DND-41 (cell line): ENCODE measurements around the gene LIMS1.
"Not testable (repeated sequence)": the region's sequence is repeated elsewhere in the genome, so short reads cannot be mapped to it uniquely, and the experiment has no call there.

Experiments used
- ATAC-seq: fragments of 200-7000 bp; cut with Tn5 transposase; 3 replicates; pipeline ENCODE4 v1.9.1; 2021; ENCODE audit warnings: low read depth; ENCODE audit not compliant: insufficient read depth
- DNase-seq: peaks from one replicate; pipeline ENCODE4 v3.0.0-alpha.2; 2020
- H2AFZ ChIP-seq: 2 replicates; pipeline ENCODE4 v1.6.0; 2012; ENCODE audit warnings: low read depth, low read length
- H3K27ac ChIP-seq: 2 replicates; pipeline ENCODE4 v1.5.1; 2012; ENCODE audit warnings: low read length, inconsistent platforms
- H3K27me3 ChIP-seq: fragments of 200-600 bp; sonication (generic); 2 replicates; pipeline ENCODE4 v1.6.0; 2012; ENCODE audit warnings: low read length, mild to moderate bottlenecking, inconsistent platforms; ENCODE audit not compliant: insufficient read depth, poor library complexity
- H3K36me3 ChIP-seq: 2 replicates; pipeline ENCODE4 v1.5.1; 2012; ENCODE audit warnings: low read length, inconsistent platforms; ENCODE audit not compliant: insufficient read depth
- H3K4me1 ChIP-seq: 2 replicates; pipeline ENCODE4 v1.5.1; 2012; ENCODE audit warnings: mild to moderate bottlenecking, low read length; ENCODE audit not compliant: insufficient read depth
- H3K4me2 ChIP-seq: 2 replicates; pipeline ENCODE4 v1.6.0; 2012; ENCODE audit warnings: mild to moderate bottlenecking, moderate library complexity, low read length, inconsistent platforms; ENCODE audit not compliant: insufficient read depth
- H3K4me3 ChIP-seq, 2 experiments: fragments of 200-600 bp in 1 of 2; shearing (Covaris generic) in 1 of 2; 2 replicates each; pipeline ENCODE4 v1.5.1; 2012 to 2016; ENCODE audit warnings: inconsistent platforms in 2 of 2, low read length in 2 of 2, mild to moderate bottlenecking in 2 of 2, low read depth in 1 of 2, moderate library complexity in 1 of 2
- H3K79me2 ChIP-seq: 2 replicates; pipeline ENCODE4 v1.6.0; 2012; ENCODE audit warnings: low read length, inconsistent platforms; ENCODE audit not compliant: insufficient read depth
- H3K9ac ChIP-seq: 2 replicates; pipeline ENCODE4 v1.6.0; 2012; ENCODE audit warnings: low read depth, mild to moderate bottlenecking, inconsistent platforms, low read length, moderate library complexity
- H3K9me3 ChIP-seq: 2 replicates; pipeline ENCODE4 v1.5.1; 2012; ENCODE audit warnings: low read length, moderate library complexity, mild to moderate bottlenecking, inconsistent platforms; ENCODE audit not compliant: insufficient read depth, severe bottlenecking
- H4K20me1 ChIP-seq: 2 replicates; pipeline ENCODE4 v1.6.0; 2012; ENCODE audit warnings: low read length; ENCODE audit not compliant: insufficient read depth

Gene LIMS1

DNA sequence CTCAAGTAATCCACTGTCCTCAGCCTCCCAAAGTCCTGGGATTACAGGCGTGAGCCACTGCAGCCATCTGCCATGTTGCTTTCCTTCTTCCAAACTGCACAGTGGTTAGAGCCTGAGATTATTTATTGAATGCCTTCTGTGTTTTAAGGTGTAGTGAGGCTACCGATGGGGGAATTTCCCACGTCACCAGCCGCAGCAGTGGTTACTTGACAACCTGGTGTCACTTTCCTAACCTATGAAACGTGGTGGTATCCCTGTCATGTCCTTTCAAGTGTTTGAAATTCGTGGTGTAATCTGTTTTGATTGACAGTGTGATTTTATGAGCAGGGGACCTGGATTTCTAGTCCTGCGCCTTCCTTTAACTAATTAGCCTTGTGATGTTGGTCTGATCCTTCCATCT lies 124.3 kb downstream of the LIMS1 start:
- DNase-seq: not testable (repeated sequence)

GRCh38 chr2:108661493-108661892 lies 127.2 kb downstream of the LIMS1 start:
- H3K27me3 ChIP-seq, ATAC-seq, H3K4me1 ChIP-seq, H2AFZ ChIP-seq, H3K4me3 ChIP-seq, H3K4me2 ChIP-seq, H3K9ac ChIP-seq, H3K9me3 ChIP-seq, H4K20me1 ChIP-seq, H3K27ac ChIP-seq, DNase-seq, H3K79me2 ChIP-seq, H3K36me3 ChIP-seq: not testable (repeated sequence)

More for the DNA sequence above, 124.3 kb downstream of the LIMS1 start:
- not testable (repeated sequence) for H2AFZ ChIP-seq, H3K36me3 ChIP-seq, H3K27me3 ChIP-seq, H3K79me2 ChIP-seq, ATAC-seq, H4K20me1 ChIP-seq, H3K9ac ChIP-seq, H3K4me3 ChIP-seq, H3K4me1 ChIP-seq, H3K4me2 ChIP-seq, H3K27ac ChIP-seq, H3K9me3 ChIP-seq

- not testable (repeated sequence) for ATAC-seq, H3K27me3 ChIP-seq, H3K36me3 ChIP-seq, H4K20me1 ChIP-seq, H3K9me3 ChIP-seq, H3K9ac ChIP-seq, H3K79me2 ChIP-seq, H3K4me2 ChIP-seq, H3K27ac ChIP-seq, DNase-seq, H3K4me3 ChIP-seq, H2AFZ ChIP-seq, H3K4me1 ChIP-seq
Measured at GRCh38 chr2:108662207-108662612, 127.9 kb downstream of the LIMS1 start.

- not testable (repeated sequence) for DNase-seq, H3K4me1 ChIP-seq, H3K27me3 ChIP-seq, H3K79me2 ChIP-seq, ATAC-seq, H3K4me3 ChIP-seq, H3K27ac ChIP-seq, H2AFZ ChIP-seq, H3K36me3 ChIP-seq, H3K4me2 ChIP-seq, H4K20me1 ChIP-seq, H3K9me3 ChIP-seq, H3K9ac ChIP-seq
Measured at GRCh38 chr2:108663346-108663745, 129.1 kb downstream of the LIMS1 start.

DNA sequence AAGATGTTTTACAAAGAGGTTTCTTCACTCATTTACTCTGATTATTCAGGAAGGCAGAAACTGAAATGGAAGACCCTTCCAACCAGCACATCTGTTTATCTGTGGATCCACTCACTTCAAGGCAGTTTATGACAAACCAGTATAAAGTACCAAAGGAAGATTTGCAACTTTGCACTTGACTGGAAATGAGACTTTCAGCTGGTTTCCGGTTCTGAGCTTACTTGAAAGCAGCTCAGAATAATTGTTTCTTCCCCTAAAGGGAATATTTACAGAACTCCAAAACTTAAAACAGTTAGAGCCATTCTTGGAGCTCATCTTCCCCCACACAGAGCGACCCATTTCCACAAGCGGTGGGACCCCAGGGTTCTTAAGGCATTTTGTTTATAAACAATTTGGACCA lies 129.8 kb downstream of the LIMS1 start:
- H2AFZ ChIP-seq, H3K4me3 ChIP-seq, H3K9me3 ChIP-seq, H3K27ac ChIP-seq, H3K79me2 ChIP-seq, H3K27me3 ChIP-seq, H4K20me1 ChIP-seq, H3K4me1 ChIP-seq, ATAC-seq, H3K36me3 ChIP-seq, H3K4me2 ChIP-seq, DNase-seq, H3K9ac ChIP-seq: not testable (repeated sequence)

GRCh38 chr2:108664979-108665378 lies 130.7 kb downstream of the LIMS1 start:
- ATAC-seq, H3K4me3 ChIP-seq, H2AFZ ChIP-seq, H3K36me3 ChIP-seq, H3K4me1 ChIP-seq, H4K20me1 ChIP-seq, H3K27ac ChIP-seq, H3K79me2 ChIP-seq, H3K27me3 ChIP-seq, H3K9ac ChIP-seq, H3K9me3 ChIP-seq, H3K4me2 ChIP-seq, DNase-seq: not testable (repeated sequence)

- H3K9ac ChIP-seq, ATAC-seq, H3K27ac ChIP-seq, H3K9me3 ChIP-seq, H3K4me2 ChIP-seq, H3K36me3 ChIP-seq, H3K4me1 ChIP-seq, DNase-seq, H2AFZ ChIP-seq, H4K20me1 ChIP-seq, H3K79me2 ChIP-seq, H3K27me3 ChIP-seq, H3K4me3 ChIP-seq: not testable (repeated sequence)
Measured at GRCh38 chr2:108665975-108666374, 131.7 kb downstream of the LIMS1 start.

DNA sequence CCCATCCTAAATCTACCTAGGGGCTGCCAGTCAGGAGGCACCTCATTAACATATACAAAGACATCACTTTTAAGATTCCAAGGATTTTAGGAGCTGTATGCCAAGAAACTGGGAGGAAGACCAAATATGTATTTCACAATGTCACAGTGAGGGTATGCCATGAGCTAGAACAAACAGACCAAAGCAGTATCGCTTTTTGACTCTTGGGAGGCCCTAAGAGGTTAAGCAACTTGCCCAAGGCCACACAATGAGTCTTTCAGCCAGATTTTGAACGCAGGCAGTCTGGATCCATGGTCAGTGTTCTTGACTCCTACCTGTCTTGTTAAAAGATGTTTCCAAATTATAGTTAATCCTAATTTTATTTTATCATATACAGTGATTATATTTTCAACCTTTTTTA lies 132.9 kb downstream of the LIMS1 start:
- not testable (repeated sequence) for H3K4me2 ChIP-seq, H3K27me3 ChIP-seq, H3K79me2 ChIP-seq, H3K36me3 ChIP-seq, H3K27ac ChIP-seq, H2AFZ ChIP-seq, ATAC-seq, H3K9ac ChIP-seq, DNase-seq, H4K20me1 ChIP-seq, H3K9me3 ChIP-seq, H3K4me1 ChIP-seq, H3K4me3 ChIP-seq

GRCh38 chr2:108670282-108670681 lies 136.0 kb downstream of the LIMS1 start:
- not testable (repeated sequence) for H3K79me2 ChIP-seq, H3K4me2 ChIP-seq, H3K27ac ChIP-seq, H3K4me1 ChIP-seq, H3K4me3 ChIP-seq, DNase-seq, H3K27me3 ChIP-seq, H3K36me3 ChIP-seq, H3K9ac ChIP-seq, H3K9me3 ChIP-seq, H2AFZ ChIP-seq, H4K20me1 ChIP-seq, ATAC-seq
